Measurements from ENCODE around the gene PSMB1. TPM values are rescaled to one million over a fixed set of nuclear protein-coding genes. Genes with fewer than 3 reads are reported as not detected.

Gene PSMB1
- total and polyA plus RNA-seq, 9 of the 15 experiments (the other 6 are each of a cell fraction or from before 2014, with no cell fraction given) = 447 to 2,953 (median 884) TPM

GRCh38 chr6:170564936-170565530 is 11.9 kb upstream of the PSMB1 start:
- POLR2A ChIA-PET = interaction anchor here (0.6 to 1.5 kb wide), 2 partner anchors 9 to 16 kb away, joined by 3 to 6 read pairs; no protein-coding TSS in a partner anchor
- Histone ChIP-seq H4K20me1 (replicated peaks; ENCODE audit: control insufficient read depth, insufficient read depth, low read length) (no peaks in the 10 kb centered on the region), H3K9me1 (ENCODE audit: control insufficient read depth, insufficient read depth, low read length) (no peaks in the 10 kb centered on the region), H3K9ac (ENCODE audit: insufficient read depth in 1 of 2, low read depth in 2 of 2, low read length in 2 of 2) (no peak overlapping the region), H3K27ac (ENCODE audit: extremely low read depth, low read depth, low read length) (no peak overlapping the region), H3K4me2 (ENCODE audit: insufficient read depth, low read length) (no peak overlapping the region), H3K27me3 (ENCODE audit: control insufficient read depth in 2 of 2, insufficient read depth in 2 of 2, low read length in 2 of 2) (no peaks in the 10 kb centered on the region), H3K79me2 (ENCODE audit: control insufficient read depth, insufficient read depth, low read length) (peaks cover 3% of the 10 kb centered on the region), H2AFZ (ENCODE audit: low read depth, low read length) (no peak overlapping the region), H3K36me3 (ENCODE audit: control insufficient read depth, insufficient read depth, low read length) (peaks cover 89% of the 10 kb centered on the region), H3K9me3 (replicated peaks; ENCODE audit: control insufficient read depth, insufficient read depth, low read depth, low read length) (no peaks in the 10 kb centered on the region), H3K4me3 (no peak overlapping the region), H3K4me1 (replicated peaks in 1 of 2; ENCODE audit: control insufficient read depth in 2 of 2, insufficient read depth in 2 of 2, low read length in 2 of 2) (no peaks in the 10 kb centered on the region)
- TF ChIP-seq E2F3 (CRISPR knock-in tag; IDR thresholded peaks at IDR 0.05) (no peak), ZFP30 (CRISPR knock-in tag; IDR thresholded peaks at IDR 0.05; ENCODE audit: borderline replicate concordance) (no peak), ZNF79 (CRISPR knock-in tag; IDR thresholded peaks at IDR 0.05; ENCODE audit: low read depth) (no peak), ZNF584 (CRISPR knock-in tag; IDR thresholded peaks at IDR 0.05; ENCODE audit: low read depth) (no peak), CBFA2T2 (conservative IDR thresholded peaks at IDR 0.05) (no peak), FOXP1 (CRISPR knock-in tag; IDR thresholded peaks at IDR 0.05) (no peak), NCOA4 (IDR thresholded peaks at IDR 0.05; ENCODE audit: partially characterized antibody) (no peak), ATF1 (CRISPR knock-in tag; IDR thresholded peaks at IDR 0.05) (no peak), ATF1 (tag; IDR thresholded peaks at IDR 0.05) (no peak), SRSF1 (IDR thresholded peaks at IDR 0.05; ENCODE audit: low read depth, low read length) (no peak), SRSF9 (IDR thresholded peaks at IDR 0.05; ENCODE audit: borderline replicate concordance, low read depth, low read length) (no peak), ZNF76 (CRISPR knock-in tag; IDR thresholded peaks at IDR 0.05; ENCODE audit: borderline replicate concordance) (no peak), SREBF2 (CRISPR knock-in tag; IDR thresholded peaks at IDR 0.05) (no peak), XRCC3 (IDR thresholded peaks at IDR 0.05) (no peak), TFAM (CRISPR knock-in tag; conservative IDR thresholded peaks at IDR 0.05) (no peak), RBM34 (IDR thresholded peaks at IDR 0.05; ENCODE audit: borderline replicate concordance, insufficient read depth, low read length) (no peak), LEF1 (IDR thresholded peaks at IDR 0.05) (no peak)
- TF ChIP-seq, protein P1, sequence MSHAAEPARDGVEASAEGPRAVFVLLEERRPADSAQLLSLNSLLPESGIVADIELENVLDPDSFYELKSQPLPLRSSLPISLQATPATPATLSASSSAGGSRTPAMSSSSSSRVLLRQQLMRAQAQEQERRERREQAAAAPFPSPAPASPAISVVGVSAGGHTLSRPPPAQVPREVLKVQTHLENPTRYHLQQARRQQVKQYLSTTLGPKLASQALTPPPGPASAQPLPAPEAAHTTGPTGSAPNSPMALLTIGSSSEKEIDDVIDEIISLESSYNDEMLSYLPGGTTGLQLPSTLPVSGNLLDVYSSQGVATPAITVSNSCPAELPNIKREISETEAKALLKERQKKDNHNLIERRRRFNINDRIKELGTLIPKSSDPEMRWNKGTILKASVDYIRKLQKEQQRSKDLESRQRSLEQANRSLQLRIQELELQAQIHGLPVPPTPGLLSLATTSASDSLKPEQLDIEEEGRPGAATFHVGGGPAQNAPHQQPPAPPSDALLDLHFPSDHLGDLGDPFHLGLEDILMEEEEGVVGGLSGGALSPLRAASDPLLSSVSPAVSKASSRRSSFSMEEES (CRISPR knock-in tag; IDR thresholded peaks at IDR 0.05) = no peak
- CTCF ChIA-PET (ENCODE audit: low intra/inter-chr PET ratio) = interaction anchor here (0.6 kb wide), 1 partner anchor 8 kb away, joined by 3 read pairs; no protein-coding TSS in a partner anchor
- DNase-seq (ENCODE audit: extremely low read depth in 1 of 4, low spot score in 3 of 4) (no peak), FAIRE-seq (no peak), ATAC-seq (no peak)
- intact Hi-C loops (cut with micrococcal nuclease) (no loop called here), in situ Hi-C loops (cut with MboI) (no loop called here)
- WGBS (ENCODE audit: insufficient coverage, low coverage, missing lambda C conversion rate) = 100% methylated on average over 7 of the region's 8 CpGs
- BruUV-seq (replicated peaks) = no TSS peak

Data from K562 (cell line).